ENCODE measurements around the gene FXR1. TPM values are rescaled to one million over a fixed set of nuclear protein-coding genes. Genes with fewer than 3 reads are reported as not detected.
"Not testable (repeated sequence)": the region's sequence is repeated elsewhere in the genome, so short reads cannot be mapped to it uniquely, and the experiment has no call there.

The FXR1 gene
- total and polyA plus RNA-seq, 2 of the 13 experiments (the other 11 are each of a cell fraction or from before 2014, with no cell fraction given), result 104 to 132 TPM

DNA sequence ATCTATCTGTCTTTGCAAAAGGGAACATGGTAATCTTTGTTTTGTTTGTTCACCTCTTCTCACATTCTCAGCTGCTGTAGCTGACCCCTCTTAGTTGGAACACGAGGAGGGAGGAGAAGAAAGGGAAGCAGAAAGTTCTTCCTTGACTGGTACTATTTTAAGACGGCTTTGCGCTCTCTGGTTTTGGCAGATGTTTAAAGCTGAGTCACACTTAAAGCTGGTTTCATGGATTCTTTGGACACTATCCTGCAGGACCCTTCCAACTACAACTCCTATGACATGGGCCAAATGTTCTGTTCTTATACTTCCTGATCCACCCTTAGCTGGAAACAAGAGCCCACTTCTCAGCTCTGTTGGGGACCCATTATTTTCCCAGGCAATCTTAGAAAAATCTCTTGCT, 40.6 kb upstream of the FXR1 start:
- no peak overlapping the region for H3K4me2 ChIP-seq (ENCODE audit: low read depth, low read length)
- ATAC-seq (no peak), DNase-seq (ENCODE audit: low spot score) (no peak), FAIRE-seq (no peak)
- 34% methylated on average over 3 of the region's 3 CpGs for WGBS (ENCODE audit: low lambda C conversion rate)
- H3K27ac ChIP-seq (ENCODE audit: extremely low read length, insufficient read depth, low read length), result no peak overlapping the region
- no peaks in the 10 kb centered on the region for H3K36me3 ChIP-seq (replicated peaks in 1 of 2; ENCODE audit: control insufficient read depth in 1 of 2, insufficient read depth in 2 of 2, low read length in 2 of 2)
- ChIA-PET CTCF (ENCODE audit: low intra/inter-chr PET ratio, low total read pairs) (no interaction called here), POLR2A (no interaction called here)
- H2AFZ ChIP-seq (ENCODE audit: low read length), result no peak overlapping the region
- H3K79me2 ChIP-seq (ENCODE audit: insufficient read depth, low read length), result no peaks in the 10 kb centered on the region
- intact Hi-C loops (cut with micrococcal nuclease; ENCODE audit: unreplicated experiment), result no loop called here
- TF ChIP-seq ZNF30 (CRISPR knock-in tag; IDR thresholded peaks at IDR 0.05) (no peak), ZNF75D (CRISPR knock-in tag; IDR thresholded peaks at IDR 0.05; ENCODE audit: borderline replicate concordance) (no peak), SP1 (IDR thresholded peaks at IDR 0.05) (no peak), SP1 (CRISPR knock-in tag; IDR thresholded peaks at IDR 0.05) (no peak), MLLT10 (CRISPR knock-in tag; IDR thresholded peaks at IDR 0.05) (no peak), AHR (CRISPR knock-in tag; IDR thresholded peaks at IDR 0.05) (no peak), HOXA9 (CRISPR knock-in tag; IDR thresholded peaks at IDR 0.05; ENCODE audit: borderline replicate concordance) (no peak), KDM6A (CRISPR knock-in tag; IDR thresholded peaks at IDR 0.05; ENCODE audit: low read depth) (no peak), ZFP1 (CRISPR knock-in tag; IDR thresholded peaks at IDR 0.05) (no peak), FOXA1 (IDR thresholded peaks at IDR 0.05) (no peak), FOXA1 (CRISPR knock-in tag; IDR thresholded peaks at IDR 0.05) (no peak), NCOA1 (CRISPR knock-in tag; IDR thresholded peaks at IDR 0.05) (no peak), JUNB (CRISPR knock-in tag; IDR thresholded peaks at IDR 0.05; ENCODE audit: borderline replicate concordance) (no peak)
- TF ChIP-seq, protein P1, sequence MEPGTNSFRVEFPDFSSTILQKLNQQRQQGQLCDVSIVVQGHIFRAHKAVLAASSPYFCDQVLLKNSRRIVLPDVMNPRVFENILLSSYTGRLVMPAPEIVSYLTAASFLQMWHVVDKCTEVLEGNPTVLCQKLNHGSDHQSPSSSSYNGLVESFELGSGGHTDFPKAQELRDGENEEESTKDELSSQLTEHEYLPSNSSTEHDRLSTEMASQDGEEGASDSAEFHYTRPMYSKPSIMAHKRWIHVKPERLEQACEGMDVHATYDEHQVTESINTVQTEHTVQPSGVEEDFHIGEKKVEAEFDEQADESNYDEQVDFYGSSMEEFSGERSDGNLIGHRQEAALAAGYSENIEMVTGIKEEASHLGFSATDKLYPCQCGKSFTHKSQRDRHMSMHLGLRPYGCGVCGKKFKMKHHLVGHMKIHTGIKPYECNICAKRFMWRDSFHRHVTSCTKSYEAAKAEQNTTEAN (CRISPR knock-in tag; conservative IDR thresholded peaks at IDR 0.05), result no peak
- TF ChIP-seq, protein P2, sequence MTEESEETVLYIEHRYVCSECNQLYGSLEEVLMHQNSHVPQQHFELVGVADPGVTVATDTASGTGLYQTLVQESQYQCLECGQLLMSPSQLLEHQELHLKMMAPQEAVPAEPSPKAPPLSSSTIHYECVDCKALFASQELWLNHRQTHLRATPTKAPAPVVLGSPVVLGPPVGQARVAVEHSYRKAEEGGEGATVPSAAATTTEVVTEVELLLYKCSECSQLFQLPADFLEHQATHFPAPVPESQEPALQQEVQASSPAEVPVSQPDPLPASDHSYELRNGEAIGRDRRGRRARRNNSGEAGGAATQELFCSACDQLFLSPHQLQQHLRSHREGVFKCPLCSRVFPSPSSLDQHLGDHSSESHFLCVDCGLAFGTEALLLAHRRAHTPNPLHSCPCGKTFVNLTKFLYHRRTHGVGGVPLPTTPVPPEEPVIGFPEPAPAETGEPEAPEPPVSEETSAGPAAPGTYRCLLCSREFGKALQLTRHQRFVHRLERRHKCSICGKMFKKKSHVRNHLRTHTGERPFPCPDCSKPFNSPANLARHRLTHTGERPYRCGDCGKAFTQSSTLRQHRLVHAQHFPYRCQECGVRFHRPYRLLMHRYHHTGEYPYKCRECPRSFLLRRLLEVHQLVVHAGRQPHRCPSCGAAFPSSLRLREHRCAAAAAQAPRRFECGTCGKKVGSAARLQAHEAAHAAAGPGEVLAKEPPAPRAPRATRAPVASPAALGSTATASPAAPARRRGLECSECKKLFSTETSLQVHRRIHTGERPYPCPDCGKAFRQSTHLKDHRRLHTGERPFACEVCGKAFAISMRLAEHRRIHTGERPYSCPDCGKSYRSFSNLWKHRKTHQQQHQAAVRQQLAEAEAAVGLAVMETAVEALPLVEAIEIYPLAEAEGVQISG (CRISPR knock-in tag; IDR thresholded peaks at IDR 0.05), result no peak
- in situ Hi-C loops (cut with HindIII; ENCODE audit: extremely low pct_ligation_motif_present, low pct_unique_long_range_greater_than_20kb), result no loop called here
- no peak overlapping the region for H3K9ac ChIP-seq (ENCODE audit: insufficient read depth, low read depth, low read length)
- BruUV-seq (replicated peaks), result no TSS peak
- peaks cover 0 to 21% of the 10 kb centered on the region in 2 experiments; a peak in 3 of 5 replicates for H3K27me3 ChIP-seq (ENCODE audit: control insufficient read depth in 1 of 2, insufficient read depth in 2 of 2, low read length in 2 of 2)
- no peaks in the 10 kb centered on the region for H4K20me1 ChIP-seq (ENCODE audit: insufficient read depth, low read length)
- H3K4me3 ChIP-seq (replicated peaks in 1 of 3; ENCODE audit: insufficient read depth in 1 of 3, low read depth in 2 of 3, low read length in 3 of 3), result no peak overlapping the region
- no peaks in the 10 kb centered on the region for H3K9me3 ChIP-seq (ENCODE audit: low read length)
- H3K4me1 ChIP-seq (ENCODE audit: insufficient read depth, low read length), result no peaks in the 10 kb centered on the region

DNA sequence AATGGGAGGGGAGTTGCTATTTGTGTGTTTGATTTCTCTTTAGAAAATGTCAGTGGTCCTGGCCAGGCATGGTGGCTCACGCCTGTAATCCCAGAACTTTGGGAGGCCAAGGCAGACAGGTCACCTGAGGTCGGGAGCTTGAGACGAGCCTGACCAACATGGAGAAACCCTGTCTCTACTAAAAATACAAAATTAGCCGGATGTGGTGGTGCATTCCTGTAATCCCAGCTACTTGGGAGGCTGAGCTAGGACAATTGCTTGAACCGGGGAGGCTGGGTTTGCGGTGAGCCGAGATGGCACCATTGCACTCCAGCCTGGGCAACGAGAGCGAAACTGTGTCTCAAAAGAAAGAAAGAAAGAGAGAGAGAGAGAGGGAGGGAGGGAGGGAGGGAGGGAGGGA, 40.0 kb upstream of the FXR1 start:
- POLR2A ChIA-PET; CTCF ChIA-PET (ENCODE audit: low intra/inter-chr PET ratio, low total read pairs): not testable (repeated sequence)

More for the DNA sequence above, 40.0 kb upstream of the FXR1 start:
- H3K9me3 ChIP-seq (ENCODE audit: low read length); BruUV-seq (replicated peaks); H3K9ac ChIP-seq (ENCODE audit: insufficient read depth, low read depth, low read length); in situ Hi-C loops (cut with HindIII; ENCODE audit: extremely low pct_ligation_motif_present, low pct_unique_long_range_greater_than_20kb); H3K4me2 ChIP-seq (ENCODE audit: low read depth, low read length); H4K20me1 ChIP-seq (ENCODE audit: insufficient read depth, low read length); intact Hi-C loops (cut with micrococcal nuclease; ENCODE audit: unreplicated experiment); DNase-seq (ENCODE audit: low spot score); H3K4me1 ChIP-seq (ENCODE audit: insufficient read depth, low read length); ATAC-seq; H3K79me2 ChIP-seq (ENCODE audit: insufficient read depth, low read length); H2AFZ ChIP-seq (ENCODE audit: low read length); H3K27ac ChIP-seq (ENCODE audit: extremely low read length, insufficient read depth, low read length); H3K4me3 ChIP-seq (replicated peaks in 1 of 3; ENCODE audit: insufficient read depth in 1 of 3, low read depth in 2 of 3, low read length in 3 of 3); H3K36me3 ChIP-seq (replicated peaks in 1 of 2; ENCODE audit: control insufficient read depth in 1 of 2, insufficient read depth in 2 of 2, low read length in 2 of 2); FAIRE-seq: not testable (repeated sequence)
- WGBS (ENCODE audit: low lambda C conversion rate), result 45% methylated on average over 9 of the region's 9 CpGs
- H3K27me3 ChIP-seq (ENCODE audit: control insufficient read depth in 1 of 2, insufficient read depth in 2 of 2, low read length in 2 of 2), result peaks cover 0 to 21% of the 10 kb centered on the region in 2 experiments; a peak in 3 of 5 replicates
